Parathyroid adenoma (tissue), 2 donors: ENCODE measurements around the gene PKHD1.

Experiments used
- H2AFZ ChIP-seq: fragments of 300-600 bp; sonication (generic); one replicate; pipeline ENCODE4 v1.7.0; 2017; ENCODE audit warnings: antibody characterized with exemption, mild to moderate bottlenecking
- H3K27ac ChIP-seq: fragments of 300-600 bp; sonication (generic); one replicate; pipeline ENCODE4 v1.7.0; 2017
- H3K27me3 ChIP-seq: fragments of 300-600 bp; sonication (generic); one replicate; pipeline ENCODE4 v1.7.0; 2017; ENCODE audit warnings: low read length; ENCODE audit not compliant: control insufficient read depth, insufficient read depth
- H3K36me3 ChIP-seq: fragments of 300-600 bp; sonication (generic); one replicate; pipeline ENCODE4 v1.7.0; 2017; ENCODE audit warnings: low read length; ENCODE audit not compliant: control insufficient read depth, insufficient read depth
- H3K4me1 ChIP-seq: fragments of 300-600 bp; sonication (generic); one replicate; pipeline ENCODE4 v1.7.0; 2017; ENCODE audit warnings: control low read depth
- H3K4me2 ChIP-seq: fragments of 300-600 bp; sonication (generic); one replicate; pipeline ENCODE4 v1.7.0; 2017; ENCODE audit warnings: low read length
- H3K4me3 ChIP-seq: fragments of 300-600 bp; sonication (generic); one replicate; pipeline ENCODE4 v1.7.0; 2017; ENCODE audit warnings: low read depth, low read length
- H3K79me2 ChIP-seq: fragments of 300-600 bp; sonication (generic); one replicate; pipeline ENCODE4 v1.7.0; 2017; ENCODE audit warnings: control low read depth
- H3K9ac ChIP-seq: fragments of 300-600 bp; sonication (generic); one replicate; pipeline ENCODE4 v1.7.0; 2017; ENCODE audit warnings: mild to moderate bottlenecking
- H3K9me3 ChIP-seq: fragments of 300-600 bp; sonication (generic); one replicate; pipeline ENCODE4 v1.7.0; 2017; ENCODE audit warnings: low read length; ENCODE audit not compliant: control insufficient read depth
- CTCF ChIP-seq: fragments of 300-600 bp; sonication (generic); IDR thresholded peaks from one replicate; pipeline ENCODE4 v1.7.0; 2017; ENCODE audit warnings: antibody characterized with exemption, mild to moderate bottlenecking
- donor health status: primary hyperparathyroidism.

Gene PKHD1

DNA sequence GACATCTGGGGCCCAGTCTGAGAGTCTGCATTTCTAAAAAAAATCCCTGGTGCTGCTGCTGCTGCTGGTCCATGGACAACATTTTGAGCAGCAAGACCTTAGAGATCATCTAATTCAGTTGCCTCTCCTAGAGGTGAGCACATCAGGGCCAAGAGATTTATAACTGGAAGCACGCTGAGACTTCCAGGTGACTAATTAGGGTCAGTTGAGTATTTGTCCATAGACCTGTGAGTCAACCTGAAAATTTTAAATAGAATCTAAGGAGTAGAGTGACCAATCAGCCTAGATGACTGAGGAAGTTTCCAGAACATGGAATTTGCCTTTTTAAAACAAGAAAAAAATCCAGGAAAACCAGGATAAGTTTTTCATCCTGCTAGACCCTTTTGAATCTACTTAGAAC is 221.4 kb downstream of the PKHD1 start:
- Histone ChIP-seq H3K9me3 (no peaks in the 10 kb centered on the region), H2AFZ (no peak overlapping the region), H3K9ac (no peak overlapping the region), H3K79me2 (no peaks in the 10 kb centered on the region), H3K36me3 (no peaks in the 10 kb centered on the region), H3K27ac (no peak overlapping the region), H3K4me3 (no peak overlapping the region), H3K4me1 (no peaks in the 10 kb centered on the region), H3K27me3 (no peaks in the 10 kb centered on the region), H3K4me2 (no peak overlapping the region)
- TF ChIP-seq CTCF, result no peak

- H3K9me3 ChIP-seq, result no peaks in the 10 kb centered on the region
- H3K9ac ChIP-seq, result no peak overlapping the region
- H3K79me2 ChIP-seq, result no peaks in the 10 kb centered on the region
- H3K4me1 ChIP-seq, result no peaks in the 10 kb centered on the region
- H2AFZ ChIP-seq, result no peak overlapping the region
- no peak overlapping the region for H3K4me2 ChIP-seq
- H3K27ac ChIP-seq, result no peak overlapping the region
- TF ChIP-seq CTCF, result no peak
- H3K36me3 ChIP-seq, result no peaks in the 10 kb centered on the region
- H3K4me3 ChIP-seq, result no peak overlapping the region
- no peaks in the 10 kb centered on the region for H3K27me3 ChIP-seq
Measured at GRCh38 chr6:51865176-51865575, 222.2 kb downstream of the PKHD1 start.

- no peak overlapping the region for H3K4me3 ChIP-seq
- no peak for TF ChIP-seq CTCF
- H3K9me3 ChIP-seq, result no peaks in the 10 kb centered on the region
- no peak overlapping the region for H2AFZ ChIP-seq
- no peaks in the 10 kb centered on the region for H3K27me3 ChIP-seq
- no peaks in the 10 kb centered on the region for H3K4me1 ChIP-seq
- H3K9ac ChIP-seq, result no peak overlapping the region
- no peak overlapping the region for H3K27ac ChIP-seq
- H3K4me2 ChIP-seq, result no peak overlapping the region
- no peaks in the 10 kb centered on the region for H3K79me2 ChIP-seq
- no peaks in the 10 kb centered on the region for H3K36me3 ChIP-seq
Measured at GRCh38 chr6:51857134-51857533, 230.3 kb downstream of the PKHD1 start.

- Histone ChIP-seq H3K27me3 (no peaks in the 10 kb centered on the region), H3K27ac (no peak overlapping the region), H3K4me1 (no peaks in the 10 kb centered on the region), H2AFZ (no peak overlapping the region), H3K4me2 (no peak overlapping the region), H3K4me3 (no peak overlapping the region), H3K9me3 (no peaks in the 10 kb centered on the region), H3K9ac (no peak overlapping the region), H3K36me3 (no peaks in the 10 kb centered on the region), H3K79me2 (no peaks in the 10 kb centered on the region)
- no peak for TF ChIP-seq CTCF
Measured at GRCh38 chr6:51856508-51856907, 230.9 kb downstream of the PKHD1 start.

GRCh38 chr6:51855310-51856082 is 231.9 kb downstream of the PKHD1 start:
- TF ChIP-seq CTCF, result peak; percentile 82
- Histone ChIP-seq H3K79me2 (no peaks in the 10 kb centered on the region), H3K27me3 (no peaks in the 10 kb centered on the region), H3K4me2 (no peak overlapping the region), H3K36me3 (no peaks in the 10 kb centered on the region), H3K9ac (no peak overlapping the region), H3K9me3 (no peaks in the 10 kb centered on the region), H3K4me3 (no peak overlapping the region), H2AFZ (no peak overlapping the region), H3K27ac (no peak overlapping the region), H3K4me1 (no peaks in the 10 kb centered on the region)
